ENCODE measurements around the gene ALDH2.
"Not testable (repeated sequence)": the region's sequence is repeated elsewhere in the genome, so short reads cannot be mapped to it uniquely, and the experiment has no call there.

GRCh38 chr12:111829635-111830034, 62.9 kb downstream of the ALDH2 start:
- not testable (repeated sequence) for TF ChIP-seq CTCF, MYC (IDR thresholded peaks at IDR 0.05; ENCODE audit: low read depth, low read length)

All from NB4 (cell line).